Measurements from ENCODE around the gene MBD3L1. TPM values are rescaled to one million over a fixed set of nuclear protein-coding genes. Genes with fewer than 3 reads are reported as not detected.

The MBD3L1 gene
- total RNA-seq, 1 donor from 2014 or later: not detected

GRCh38 chr19:8840708-8841107 lies 8.5 kb downstream of the MBD3L1 start:
- peaks cover 6% of the 10 kb centered on the region for H3K9me3 Mint-ChIP-seq (ENCODE audit: unreplicated experiment)
- no peak for DNase-seq (ENCODE audit: extremely low spot score, unreplicated experiment)
- H3K4me1 Mint-ChIP-seq (ENCODE audit: unreplicated experiment): no peaks in the 10 kb centered on the region
- H3K36me3 Mint-ChIP-seq (ENCODE audit: unreplicated experiment): no peaks in the 10 kb centered on the region
- TF ChIP-seq, protein P1, sequence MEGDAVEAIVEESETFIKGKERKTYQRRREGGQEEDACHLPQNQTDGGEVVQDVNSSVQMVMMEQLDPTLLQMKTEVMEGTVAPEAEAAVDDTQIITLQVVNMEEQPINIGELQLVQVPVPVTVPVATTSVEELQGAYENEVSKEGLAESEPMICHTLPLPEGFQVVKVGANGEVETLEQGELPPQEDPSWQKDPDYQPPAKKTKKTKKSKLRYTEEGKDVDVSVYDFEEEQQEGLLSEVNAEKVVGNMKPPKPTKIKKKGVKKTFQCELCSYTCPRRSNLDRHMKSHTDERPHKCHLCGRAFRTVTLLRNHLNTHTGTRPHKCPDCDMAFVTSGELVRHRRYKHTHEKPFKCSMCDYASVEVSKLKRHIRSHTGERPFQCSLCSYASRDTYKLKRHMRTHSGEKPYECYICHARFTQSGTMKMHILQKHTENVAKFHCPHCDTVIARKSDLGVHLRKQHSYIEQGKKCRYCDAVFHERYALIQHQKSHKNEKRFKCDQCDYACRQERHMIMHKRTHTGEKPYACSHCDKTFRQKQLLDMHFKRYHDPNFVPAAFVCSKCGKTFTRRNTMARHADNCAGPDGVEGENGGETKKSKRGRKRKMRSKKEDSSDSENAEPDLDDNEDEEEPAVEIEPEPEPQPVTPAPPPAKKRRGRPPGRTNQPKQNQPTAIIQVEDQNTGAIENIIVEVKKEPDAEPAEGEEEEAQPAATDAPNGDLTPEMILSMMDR (IDR thresholded peaks at IDR 0.05): no peak
- no peak overlapping the region for H3K27ac Mint-ChIP-seq (ENCODE audit: unreplicated experiment)
- no peak overlapping the region for H3K4me3 Mint-ChIP-seq (ENCODE audit: unreplicated experiment)
- no peaks in the 10 kb centered on the region for H3K27me3 Mint-ChIP-seq (ENCODE audit: unreplicated experiment)

GRCh38 chr19:8846819-8847218 lies 14.6 kb downstream of the MBD3L1 start:
- DNase-seq (ENCODE audit: extremely low spot score, unreplicated experiment): no peak
- peaks cover 25% of the 10 kb centered on the region for H3K9me3 Mint-ChIP-seq (ENCODE audit: unreplicated experiment)
- TF ChIP-seq, protein P1 (IDR thresholded peaks at IDR 0.05): no peak
- H3K4me3 Mint-ChIP-seq (ENCODE audit: unreplicated experiment): no peak overlapping the region
- H3K27me3 Mint-ChIP-seq (ENCODE audit: unreplicated experiment): no peaks in the 10 kb centered on the region
- H3K27ac Mint-ChIP-seq (ENCODE audit: unreplicated experiment): no peak overlapping the region
- H3K36me3 Mint-ChIP-seq (ENCODE audit: unreplicated experiment): no peaks in the 10 kb centered on the region
- no peaks in the 10 kb centered on the region for H3K4me1 Mint-ChIP-seq (ENCODE audit: unreplicated experiment)

DNA sequence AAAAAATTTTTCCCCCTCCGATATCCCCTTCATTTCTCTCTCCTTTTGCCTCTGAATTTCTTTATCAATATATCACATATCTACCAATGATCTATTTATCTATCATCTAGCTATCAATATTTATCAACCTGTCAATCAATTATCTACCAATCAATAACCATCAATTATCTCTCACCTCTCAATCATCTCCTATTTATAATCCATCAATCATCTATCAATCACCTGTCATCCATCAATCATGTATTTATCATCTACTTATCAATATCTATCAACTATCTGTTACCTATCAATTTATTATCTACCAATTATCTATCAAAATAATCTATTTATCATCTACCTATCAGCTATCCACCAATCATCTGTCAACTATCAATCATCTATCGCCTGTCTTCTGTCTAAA lies 17.1 kb downstream of the MBD3L1 start:
- Mint-ChIP-seq H3K9me3 (ENCODE audit: unreplicated experiment) (peaks cover 34% of the 10 kb centered on the region), H3K36me3 (ENCODE audit: unreplicated experiment) (no peaks in the 10 kb centered on the region), H3K4me3 (ENCODE audit: unreplicated experiment) (no peak overlapping the region), H3K27me3 (ENCODE audit: unreplicated experiment) (no peaks in the 10 kb centered on the region), H3K27ac (ENCODE audit: unreplicated experiment) (no peak overlapping the region), H3K4me1 (ENCODE audit: unreplicated experiment) (no peaks in the 10 kb centered on the region)
- DNase-seq (ENCODE audit: extremely low spot score, unreplicated experiment): no peak
- TF ChIP-seq, protein P1 (IDR thresholded peaks at IDR 0.05): no peak

DNA sequence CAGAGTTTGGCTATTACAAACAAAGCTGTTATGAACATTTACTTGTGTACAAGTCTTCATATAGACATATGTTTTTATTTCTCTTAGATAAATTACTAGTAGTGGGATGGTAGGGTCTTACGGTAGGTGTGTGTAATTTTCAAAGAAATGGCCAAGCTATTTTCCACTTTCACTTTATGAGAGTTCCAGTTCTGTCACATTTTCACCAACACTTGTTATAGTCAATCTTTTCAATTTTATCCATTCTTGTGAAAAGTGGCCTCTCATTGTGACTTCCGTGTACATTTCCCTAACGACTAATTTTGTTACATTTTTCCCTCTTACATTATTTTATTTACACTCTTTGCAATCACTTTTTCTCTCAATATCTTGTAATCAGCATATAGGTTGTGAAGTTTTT lies 18.3 kb downstream of the MBD3L1 start:
- TF ChIP-seq, protein P1 (IDR thresholded peaks at IDR 0.05): no peak
- DNase-seq (ENCODE audit: extremely low spot score, unreplicated experiment): no peak
- Mint-ChIP-seq H3K4me3 (ENCODE audit: unreplicated experiment) (no peak overlapping the region), H3K36me3 (ENCODE audit: unreplicated experiment) (no peaks in the 10 kb centered on the region), H3K4me1 (ENCODE audit: unreplicated experiment) (no peaks in the 10 kb centered on the region), H3K27me3 (ENCODE audit: unreplicated experiment) (no peaks in the 10 kb centered on the region), H3K9me3 (ENCODE audit: unreplicated experiment) (peaks cover 34% of the 10 kb centered on the region), H3K27ac (ENCODE audit: unreplicated experiment) (no peak overlapping the region)

DNA sequence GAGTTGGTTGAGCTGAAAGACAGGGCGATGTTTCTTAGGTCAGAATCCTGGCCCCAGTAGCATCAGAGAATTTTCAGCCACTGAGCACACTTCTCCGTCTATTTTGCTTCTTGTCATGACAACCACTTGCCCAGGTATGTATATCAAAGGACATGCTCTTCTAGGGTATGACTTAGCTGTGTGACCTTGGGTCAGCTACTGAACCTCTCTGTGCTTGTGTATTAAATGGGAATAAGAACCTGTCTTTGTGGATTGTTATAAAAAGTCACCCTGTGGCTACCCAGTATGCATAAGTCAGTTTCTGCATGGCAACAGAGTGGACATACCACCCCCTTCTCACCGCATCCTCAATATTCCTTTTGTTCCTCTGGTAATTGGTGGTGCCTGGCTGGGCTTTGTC lies 26.1 kb downstream of the MBD3L1 start:
- peaks cover 12% of the 10 kb centered on the region for H3K9me3 Mint-ChIP-seq (ENCODE audit: unreplicated experiment)
- H3K4me1 Mint-ChIP-seq (ENCODE audit: unreplicated experiment): no peaks in the 10 kb centered on the region
- no peaks in the 10 kb centered on the region for H3K36me3 Mint-ChIP-seq (ENCODE audit: unreplicated experiment)
- no peak overlapping the region for H3K4me3 Mint-ChIP-seq (ENCODE audit: unreplicated experiment)
- no peak for DNase-seq (ENCODE audit: extremely low spot score, unreplicated experiment)
- TF ChIP-seq, protein P1 (IDR thresholded peaks at IDR 0.05): no peak
- H3K27ac Mint-ChIP-seq (ENCODE audit: unreplicated experiment): no peak overlapping the region
- H3K27me3 Mint-ChIP-seq (ENCODE audit: unreplicated experiment): no peaks in the 10 kb centered on the region
